ENCODE measurements around the gene USP31.
"Not testable (repeated sequence)": the region's sequence is repeated elsewhere in the genome, so short reads cannot be mapped to it uniquely, and the experiment has no call there.

Gene USP31

GRCh38 chr16:23158114-23158513 lies 8.9 kb upstream of the USP31 start:
- DNase-seq, result no peak

GRCh38 chr16:23156946-23157460 lies 7.8 kb upstream of the USP31 start:
- no peak for DNase-seq

DNA sequence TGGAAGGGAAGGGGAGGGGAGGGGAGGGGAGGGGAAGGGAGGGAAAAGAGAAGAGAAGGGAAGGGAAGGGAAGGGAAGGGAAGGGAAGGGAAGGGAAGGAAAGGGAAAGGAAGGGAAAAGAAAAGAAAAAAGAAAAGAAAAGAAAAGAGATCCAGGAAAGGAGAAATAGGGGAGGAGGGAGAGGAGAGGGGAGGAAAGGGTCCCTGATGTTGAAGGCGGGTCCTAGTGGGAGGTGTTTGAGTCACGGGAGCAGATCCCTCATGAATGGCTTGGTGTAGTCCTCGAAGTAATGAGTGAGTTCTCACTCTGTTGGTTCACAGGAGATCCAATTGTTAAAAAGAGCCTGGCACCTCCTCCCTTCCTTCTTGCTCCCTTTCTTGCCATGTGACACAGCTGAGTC lies 6.9 kb upstream of the USP31 start:
- DNase-seq, result no peak

DNA sequence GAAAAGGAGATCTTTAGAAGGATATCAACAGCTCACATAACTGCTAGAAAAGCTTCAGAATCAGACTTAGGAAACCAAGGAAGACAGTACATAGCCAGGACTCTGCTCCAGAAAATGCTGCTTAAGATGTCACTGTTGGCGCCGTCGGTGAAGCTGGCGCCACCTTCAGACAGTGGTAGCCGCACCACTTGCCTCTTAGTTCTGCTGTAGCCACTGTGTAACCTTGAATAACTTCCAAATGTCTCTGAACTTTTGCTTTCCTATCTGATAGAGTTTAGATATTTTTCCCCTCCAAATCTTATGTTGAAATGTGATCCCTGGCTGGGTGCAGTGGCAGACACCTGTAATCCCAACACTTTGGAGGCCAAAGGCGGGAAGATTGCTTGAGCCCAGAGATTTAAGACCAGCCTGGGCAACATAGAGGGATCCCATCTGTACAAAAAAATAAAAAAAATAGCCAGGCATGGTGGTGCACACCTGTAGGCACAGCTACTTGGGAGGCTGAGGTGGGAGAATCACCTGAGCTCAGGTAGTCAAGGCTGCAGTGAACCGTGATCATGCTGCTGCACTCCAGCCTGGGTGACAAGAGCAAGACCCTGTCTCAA lies 6.3 kb upstream of the USP31 start:
- no peak for DNase-seq

GRCh38 chr16:23152386-23153178 lies 3.3 kb upstream of the USP31 start:
- no peak for DNase-seq

- no peak for DNase-seq
These were observed 727 bp upstream of the USP31 start for GRCh38 chr16:23149993-23150364.

GRCh38 chr16:23148513-23149266 lies 562 bp downstream of the USP31 start:
- DNase-seq, result no peak

DNA sequence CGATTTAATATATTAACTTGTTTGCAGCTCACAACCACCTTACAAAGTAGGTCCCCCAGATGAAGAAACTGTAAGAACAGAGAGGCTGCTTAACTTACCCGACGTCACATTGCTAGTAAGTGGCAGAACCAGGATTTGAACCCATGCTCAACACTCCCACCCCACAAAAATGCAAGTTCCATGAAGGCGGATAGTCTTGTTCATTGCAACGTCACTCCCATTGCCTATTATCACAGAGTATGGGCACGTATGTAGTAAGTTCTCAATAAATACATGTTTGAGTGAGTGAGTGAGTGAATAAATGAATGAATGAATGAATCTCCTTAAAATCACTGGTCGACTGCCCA lies 1.1 kb downstream of the USP31 start:
- no peak for DNase-seq

DNA sequence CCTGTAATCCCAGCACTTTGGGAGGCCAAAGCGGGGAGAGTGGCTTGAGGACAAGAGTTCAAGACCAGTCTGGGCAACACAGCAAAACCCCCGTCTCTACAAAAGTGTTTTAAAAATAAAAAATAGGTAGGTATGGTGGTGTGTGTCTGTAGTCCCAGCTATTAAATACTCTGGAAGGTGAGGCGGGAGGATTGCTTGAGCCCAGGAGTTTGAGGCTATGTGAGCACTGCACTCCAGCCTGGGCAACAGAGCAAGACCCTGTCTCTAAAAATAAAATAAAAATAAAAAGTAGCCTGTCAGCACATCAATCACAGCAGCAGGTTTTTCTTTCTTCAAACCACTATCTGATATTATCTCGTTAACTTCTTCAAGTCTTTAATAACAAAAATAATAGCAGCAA lies 1.6 kb downstream of the USP31 start:
- DNase-seq, result no peak

GRCh38 chr16:23146877-23147601 lies 2.2 kb downstream of the USP31 start:
- DNase-seq, result no peak

DNA sequence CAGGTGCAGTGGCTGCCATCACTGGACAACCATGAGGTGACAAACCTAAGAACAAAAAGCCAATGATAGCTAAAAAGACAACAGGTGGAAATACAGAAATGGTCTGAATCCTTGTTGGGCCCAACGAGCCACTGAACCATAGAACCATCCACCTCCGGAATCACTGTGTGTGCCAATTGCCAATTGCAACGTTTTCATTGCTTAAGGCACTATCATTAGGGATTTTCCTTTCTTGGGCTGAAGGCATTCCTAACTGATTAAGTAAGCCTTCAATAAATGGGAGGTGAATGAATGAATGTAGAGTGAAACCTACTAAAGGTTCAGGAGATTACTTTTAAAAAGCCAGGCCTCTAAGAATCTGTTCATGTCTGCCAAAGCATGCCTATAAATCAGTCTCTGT lies 3.6 kb downstream of the USP31 start:
- no peak for DNase-seq

- DNase-seq, result no peak
These were observed 4.1 kb downstream of the USP31 start for GRCh38 chr16:23145186-23145585.

- not testable (repeated sequence) for DNase-seq
These were observed 4.9 kb downstream of the USP31 start for GRCh38 chr16:23144393-23144792.

- DNase-seq, result no peak
These were observed 5.9 kb downstream of the USP31 start for GRCh38 chr16:23143391-23143790.

DNA sequence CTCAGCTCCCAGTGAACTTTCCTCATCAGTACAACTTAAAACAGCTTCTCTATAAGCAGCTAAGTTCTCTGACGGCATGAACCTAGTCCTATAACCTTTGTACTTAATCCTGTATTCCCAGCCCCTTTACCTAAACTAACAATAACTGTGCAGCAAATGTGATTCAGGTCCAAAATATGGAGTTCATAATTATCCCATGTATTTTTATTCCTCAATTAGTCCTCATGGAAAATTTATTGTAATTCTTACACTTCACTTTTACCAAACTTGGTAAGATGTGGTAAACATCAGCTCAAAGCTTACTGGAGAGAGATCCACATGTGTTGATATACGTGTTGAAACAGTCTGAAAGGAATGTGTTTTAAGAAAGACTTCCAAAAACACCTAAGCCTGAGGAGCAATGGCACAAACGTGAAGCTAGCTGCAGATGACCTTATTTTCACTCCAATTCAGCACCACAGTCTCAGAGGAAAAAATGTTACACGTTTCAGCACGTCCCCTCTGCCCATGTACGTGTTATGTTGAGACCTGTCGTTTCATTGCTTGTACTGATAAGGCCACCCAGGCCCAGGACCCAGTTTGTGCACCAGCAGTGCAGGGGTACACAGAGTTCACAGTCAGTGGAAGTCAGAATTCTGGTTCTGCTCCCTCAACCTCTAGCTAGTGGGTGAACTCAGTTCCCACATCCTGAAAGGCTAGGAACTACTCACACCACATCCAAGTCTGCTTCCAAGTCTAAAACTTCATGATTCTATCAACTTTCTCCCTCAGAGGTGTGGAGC lies 7.1 kb downstream of the USP31 start:
- no peak for DNase-seq

DNA sequence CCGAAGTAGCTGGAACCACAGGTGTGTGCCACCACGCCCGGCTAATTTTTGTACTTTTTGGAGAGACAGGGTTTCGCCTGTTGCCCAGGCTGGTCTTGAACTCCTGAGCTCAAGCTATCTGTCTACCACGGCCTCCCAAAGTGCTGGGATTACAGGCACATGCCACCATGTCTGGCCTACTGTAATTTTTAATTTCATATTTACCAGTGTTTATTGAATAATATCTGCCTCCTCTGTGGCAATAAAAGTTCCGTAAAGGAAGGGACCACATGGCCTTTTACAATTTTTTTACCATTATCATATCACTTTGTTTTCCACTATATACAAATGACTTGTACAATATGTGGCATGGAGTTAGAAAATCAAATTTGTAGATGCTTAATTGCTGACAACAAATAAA lies 7.8 kb downstream of the USP31 start:
- DNase-seq, result no peak

GRCh38 chr16:23141033-23141432 lies 8.2 kb downstream of the USP31 start:
- DNase-seq, result no peak

DNA sequence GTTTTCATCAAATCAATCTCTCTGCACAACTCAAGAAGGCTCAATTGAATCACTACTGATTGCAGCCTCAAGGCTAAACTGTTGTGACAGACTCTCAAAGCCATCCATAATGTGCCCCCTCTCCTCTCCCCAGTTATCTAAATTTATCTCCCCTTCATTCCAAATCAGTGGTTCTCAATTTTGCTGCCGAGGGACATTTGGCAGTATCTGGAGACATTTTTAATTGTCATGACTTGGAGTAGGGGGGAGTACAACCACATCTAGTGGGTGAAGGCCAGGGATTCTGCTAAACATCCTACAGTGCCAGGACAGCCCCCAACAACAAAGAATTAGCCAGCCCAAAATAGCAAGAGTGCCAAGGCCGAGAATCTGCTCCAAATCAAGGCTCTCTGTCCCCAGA lies 9.1 kb downstream of the USP31 start:
- no peak for DNase-seq

GRCh38 chr16:23137818-23138217 lies 11.4 kb downstream of the USP31 start:
- no peak for DNase-seq

GRCh38 chr16:23137256-23137655 lies 12.0 kb downstream of the USP31 start:
- no peak for DNase-seq

- DNase-seq, result peak; percentile 43
These were observed 15.0 kb downstream of the USP31 start for GRCh38 chr16:23134274-23134673.

- no peak for DNase-seq
These were observed 16.3 kb downstream of the USP31 start for GRCh38 chr16:23132775-23133463.

Measured in DMS 273 treated with DMSO at 0.1 percent for 48 hours (cell line).